Inferior parietal cortex (tissue), 1 donor: ENCODE measurements around the gene TMEM106A.
"Not testable (repeated sequence)": the region's sequence is repeated elsewhere in the genome, so short reads cannot be mapped to it uniquely, and the experiment has no call there.

Source experiments
- DNase-seq: peaks from one replicate; pipeline ENCODE4 v3.0.0-alpha.2; 2016; ENCODE audit errors: extremely low spot score

TMEM106A gene, protein sequence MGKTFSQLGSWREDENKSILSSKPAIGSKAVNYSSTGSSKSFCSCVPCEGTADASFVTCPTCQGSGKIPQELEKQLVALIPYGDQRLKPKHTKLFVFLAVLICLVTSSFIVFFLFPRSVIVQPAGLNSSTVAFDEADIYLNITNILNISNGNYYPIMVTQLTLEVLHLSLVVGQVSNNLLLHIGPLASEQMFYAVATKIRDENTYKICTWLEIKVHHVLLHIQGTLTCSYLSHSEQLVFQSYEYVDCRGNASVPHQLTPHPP

DNA sequence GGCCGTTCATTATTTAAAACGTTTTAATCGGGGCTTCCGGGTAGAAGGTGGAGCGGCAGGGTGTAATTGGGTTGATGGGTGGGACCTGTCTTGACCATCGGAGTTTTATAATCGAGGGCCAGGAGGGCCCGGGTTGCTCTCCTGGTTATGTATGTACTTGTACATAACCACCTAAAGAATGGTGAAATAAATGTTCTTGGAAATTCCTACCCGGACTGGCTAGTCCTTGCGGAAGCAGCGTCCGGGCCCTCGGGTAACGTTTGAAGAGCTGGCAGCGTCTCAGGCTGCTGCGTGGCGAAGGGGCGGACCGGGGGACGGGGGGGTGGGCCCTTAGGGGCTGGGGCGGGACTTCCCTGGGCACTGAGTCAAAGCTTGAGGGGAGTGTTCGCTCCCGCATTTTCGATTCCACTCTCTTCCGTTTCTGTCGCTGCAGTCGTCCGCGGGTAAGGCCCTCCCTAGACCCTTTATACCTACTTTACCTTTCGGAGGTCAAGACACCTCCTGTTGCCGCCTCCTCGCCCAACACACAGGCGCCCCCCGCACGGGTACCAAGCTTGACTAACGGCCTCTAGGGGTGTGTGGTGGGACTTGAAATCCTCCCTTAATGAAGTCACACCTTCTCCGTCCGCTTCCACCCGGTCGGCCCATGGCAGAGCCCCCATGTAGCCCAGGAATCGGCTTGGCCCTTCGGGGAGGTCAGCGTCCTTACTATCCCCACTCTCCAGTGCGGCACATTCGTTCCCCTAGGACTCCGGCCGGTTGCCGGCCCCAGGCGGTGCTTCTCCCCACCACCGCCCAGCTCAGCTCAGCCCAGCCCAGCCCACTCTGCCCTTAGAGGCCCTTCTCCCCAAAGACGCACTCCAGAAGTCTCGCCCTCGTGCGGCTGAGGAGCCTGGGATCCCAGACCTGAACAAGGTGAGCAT is at the start of gene TMEM106A:
TSS of gene TMEM106A (plus strand) at position 396 of the 923 bp plus-strand sequence. CDS start 1,167 bp downstream, outside the sequence.
- no peak for DNase-seq

DNA sequence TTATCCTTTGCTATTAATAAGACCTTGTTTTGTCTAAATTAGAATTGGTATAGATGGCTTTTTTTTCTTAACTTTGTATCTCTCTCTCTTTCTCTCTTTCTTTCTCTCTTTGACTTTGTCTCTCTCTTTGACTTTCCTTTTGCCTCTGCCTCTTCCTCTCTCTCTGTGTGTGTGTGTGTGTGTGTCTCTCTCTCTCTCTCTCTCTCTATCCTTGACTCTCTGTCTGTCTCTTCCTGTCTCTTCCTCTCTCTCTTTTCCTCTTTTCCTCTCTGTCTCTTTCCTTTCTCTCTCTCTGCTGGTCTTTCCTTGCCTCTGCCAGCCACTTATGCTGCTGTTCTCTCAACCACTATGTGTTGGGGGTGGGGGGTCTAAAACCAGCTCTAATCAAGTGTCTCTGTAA is 45.7 kb upstream of the TMEM106A start:
- not testable (repeated sequence) for DNase-seq

DNA sequence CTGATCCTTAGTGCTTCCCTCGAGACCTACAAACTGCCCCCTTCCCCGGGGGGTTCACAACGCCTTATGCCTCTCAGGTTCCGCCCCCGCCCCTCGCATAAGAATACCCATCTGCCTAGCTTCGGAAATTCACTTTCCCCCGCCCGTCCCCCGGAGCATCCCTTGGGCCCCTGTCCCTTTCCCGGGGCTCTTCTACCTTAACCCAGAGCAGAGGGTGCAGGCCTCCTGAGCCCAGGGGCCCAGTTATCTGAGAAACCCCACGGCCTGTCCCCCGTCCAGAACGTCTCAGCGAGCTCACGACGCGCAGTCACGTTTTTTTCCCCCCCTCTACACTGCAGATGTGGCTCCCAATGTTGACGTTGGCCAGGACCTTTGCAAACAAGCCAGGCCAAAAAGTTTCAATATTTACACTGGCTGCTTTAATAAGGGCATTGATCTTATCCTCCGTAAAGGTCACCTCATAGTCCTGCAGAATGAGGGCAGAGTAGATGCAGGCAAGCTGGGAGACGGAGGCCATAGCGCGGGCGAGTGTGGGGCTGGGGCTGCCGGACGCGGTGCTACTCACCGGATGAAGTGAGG is 42.0 kb upstream of the TMEM106A start:
- DNase-seq, result no peak

DNA sequence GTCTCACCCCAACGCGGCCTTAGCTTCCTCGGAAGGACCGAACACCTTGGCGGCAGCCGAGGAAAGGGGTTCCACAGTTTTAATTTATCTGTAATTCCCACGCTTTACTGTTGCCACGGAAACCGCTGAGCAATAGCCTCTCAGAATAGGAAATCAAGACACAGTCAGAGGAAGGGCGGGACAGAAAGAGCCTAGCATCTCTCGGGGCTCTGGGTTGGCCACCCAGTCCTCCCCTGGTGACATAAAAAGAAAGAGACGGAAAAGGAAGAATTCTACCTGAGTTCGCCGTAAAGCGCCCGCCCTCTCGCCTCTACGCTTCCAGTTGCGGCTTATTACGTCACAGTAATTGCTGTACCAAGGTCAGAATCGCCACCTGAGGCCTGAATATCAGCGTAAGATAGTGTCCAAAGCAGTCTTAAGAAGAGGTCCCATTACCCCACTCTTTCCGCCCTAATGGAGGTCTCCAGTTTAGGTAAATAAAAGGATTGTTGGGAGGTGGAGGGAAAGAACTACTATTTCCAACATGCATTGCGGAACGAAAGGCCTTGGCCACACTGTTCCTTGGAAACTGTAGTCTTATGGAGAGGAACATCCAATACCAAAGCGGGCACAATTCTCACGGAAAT is 41.4 kb upstream of the TMEM106A start:
- DNase-seq, result peak; percentile 95

DNA sequence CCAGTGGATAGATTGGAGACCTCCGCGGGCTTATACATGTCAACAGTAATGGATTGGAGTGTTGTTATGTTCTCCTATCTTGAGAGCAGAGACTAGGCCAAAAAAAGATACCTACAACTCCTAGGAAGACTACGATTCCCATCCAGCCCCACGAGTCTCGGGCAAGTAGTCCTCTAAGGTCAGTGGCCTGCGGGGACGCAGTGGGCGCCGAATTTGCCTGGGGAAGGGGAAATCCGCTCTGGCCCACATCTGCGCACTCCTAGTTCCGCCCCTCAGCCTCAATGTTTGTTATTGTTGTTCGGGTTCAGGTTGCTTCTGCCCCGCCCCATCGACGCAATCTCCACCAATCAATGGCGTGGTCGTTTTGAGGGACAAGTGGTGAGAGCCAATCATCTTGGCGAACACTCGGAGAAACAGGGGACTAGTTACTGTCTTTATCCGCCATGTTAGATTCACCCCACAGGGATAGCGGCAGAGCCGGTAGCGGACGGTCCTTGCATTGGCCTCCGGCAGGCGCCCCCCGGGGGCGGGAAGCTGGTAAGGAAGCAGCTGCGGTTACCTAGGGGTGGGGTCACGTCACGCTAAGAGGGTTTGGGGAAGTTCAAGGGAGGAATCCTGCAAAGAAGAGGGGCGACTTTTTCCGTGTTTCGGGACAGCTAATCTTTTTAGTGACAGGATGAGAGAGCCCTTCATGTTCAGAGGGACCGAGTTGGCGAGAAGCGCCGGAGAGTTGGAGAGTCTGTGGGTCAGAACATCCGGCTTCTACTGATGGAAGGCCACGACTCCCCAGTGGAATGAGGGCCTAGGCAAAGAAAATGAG is 40.7 kb upstream of the TMEM106A start, which contains the start of gene NBR1:
TSS of gene NBR1 (plus strand) at position 449 of the 820 bp plus-strand sequence. CDS start 4,586 bp downstream, outside the sequence.
- peak; percentile 100 for DNase-seq

DNA sequence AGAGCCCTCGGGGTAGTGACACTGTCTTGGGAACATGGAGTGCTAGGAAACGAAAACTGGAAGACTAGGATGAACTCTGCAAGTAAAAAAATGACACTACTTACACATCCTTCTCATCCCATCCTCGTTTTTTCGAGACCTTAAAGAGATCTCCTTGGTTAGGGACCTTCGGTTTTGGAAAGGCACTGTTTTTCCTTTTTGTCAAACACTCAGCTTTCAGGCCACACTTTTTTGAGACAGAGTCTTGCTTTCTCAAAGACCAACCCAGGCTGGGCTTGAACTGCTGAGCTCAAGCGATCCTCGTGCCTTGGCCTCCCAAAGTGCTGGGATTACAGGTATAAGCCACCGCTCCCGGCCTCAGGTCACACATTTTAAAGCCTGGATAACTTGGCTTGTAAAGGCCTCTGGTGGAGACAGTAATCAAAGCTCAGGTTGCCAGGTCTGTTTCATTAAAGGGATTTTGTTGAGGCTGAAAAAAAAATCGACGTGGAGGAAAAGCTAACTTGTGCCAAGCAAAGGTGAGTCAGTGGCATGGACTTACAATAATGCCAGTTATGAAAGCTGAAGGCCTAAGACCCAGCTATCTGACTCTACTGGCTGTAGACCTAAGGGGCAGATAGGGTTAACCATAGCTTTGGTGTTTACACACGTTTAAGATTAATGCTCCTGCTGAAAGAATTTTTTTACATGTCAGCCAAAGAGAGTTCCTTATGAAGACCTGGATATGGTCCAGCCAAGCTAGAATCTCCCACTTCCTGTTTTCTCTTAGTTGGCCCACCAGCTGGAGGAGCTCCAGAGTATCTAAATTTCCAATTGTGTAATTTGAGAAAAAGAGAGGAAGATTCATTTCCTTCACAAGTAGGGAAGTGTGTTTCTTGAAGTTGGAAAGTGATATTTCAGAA is 39.8 kb upstream of the TMEM106A start:
- peak; percentile 44 for DNase-seq

DNA sequence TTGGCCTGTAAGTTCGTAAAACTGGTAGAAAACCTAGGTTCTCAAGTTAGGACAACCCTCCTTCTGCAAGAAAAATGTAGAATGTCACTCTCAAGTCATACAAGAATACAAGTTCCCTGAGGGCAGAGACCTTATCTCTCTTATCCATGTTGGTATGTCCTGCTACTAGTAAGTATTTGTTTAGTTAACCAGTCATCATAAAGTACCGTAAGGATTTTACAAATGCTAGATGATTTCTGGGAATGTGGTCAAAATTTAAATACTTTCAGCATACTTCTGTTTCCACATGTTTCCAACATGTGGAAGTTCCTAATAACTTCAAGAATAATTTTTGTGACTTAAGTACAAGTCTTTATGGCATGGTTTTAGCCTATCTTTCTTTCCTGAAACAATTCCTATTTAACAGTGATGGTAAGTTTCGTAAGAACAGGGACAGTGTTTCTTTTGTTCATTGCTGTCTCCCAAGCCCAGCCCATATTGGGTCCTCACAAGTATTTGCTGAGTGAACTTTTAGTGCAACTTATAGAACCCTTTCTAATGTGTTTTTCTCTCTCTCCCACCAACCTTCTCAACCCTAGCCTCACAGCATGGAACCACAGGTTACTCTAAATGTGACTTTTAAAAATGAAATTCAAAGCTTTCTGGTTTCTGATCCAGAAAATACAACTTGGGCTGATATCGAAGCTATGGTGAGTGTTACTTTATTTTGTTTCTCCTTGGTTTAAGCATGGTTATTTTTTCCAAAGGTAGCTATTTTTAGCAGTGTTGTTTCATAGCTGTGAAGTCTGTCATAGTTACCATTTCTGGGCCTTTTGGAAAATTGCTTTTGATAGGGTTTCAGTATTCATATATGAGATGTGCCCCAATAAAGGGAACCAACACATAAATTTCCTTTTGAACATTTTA is 36.2 kb upstream of the TMEM106A start:
- no peak for DNase-seq

DNA sequence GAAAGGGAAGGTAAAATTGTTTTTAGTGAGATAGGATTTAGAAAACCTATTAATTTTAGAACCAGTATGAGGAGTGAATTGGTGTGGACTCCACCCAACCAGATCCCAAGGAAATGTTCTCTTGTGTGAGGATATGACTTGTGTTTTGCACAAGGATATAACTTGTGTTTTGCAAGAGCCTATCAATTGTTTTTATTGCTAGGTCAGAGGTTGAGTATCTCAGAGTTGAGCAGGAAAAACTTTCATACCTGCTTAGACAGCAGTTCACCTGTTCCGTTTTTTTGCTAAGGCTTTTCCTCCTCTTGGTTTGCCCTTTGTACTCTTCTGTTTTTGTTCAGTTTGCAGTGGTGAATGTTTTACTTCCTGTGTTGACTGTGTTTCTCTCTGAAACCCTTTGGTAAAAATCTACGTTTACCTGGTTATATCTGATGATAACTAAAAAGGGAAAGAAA is 35.5 kb upstream of the TMEM106A start:
- no peak for DNase-seq

DNA sequence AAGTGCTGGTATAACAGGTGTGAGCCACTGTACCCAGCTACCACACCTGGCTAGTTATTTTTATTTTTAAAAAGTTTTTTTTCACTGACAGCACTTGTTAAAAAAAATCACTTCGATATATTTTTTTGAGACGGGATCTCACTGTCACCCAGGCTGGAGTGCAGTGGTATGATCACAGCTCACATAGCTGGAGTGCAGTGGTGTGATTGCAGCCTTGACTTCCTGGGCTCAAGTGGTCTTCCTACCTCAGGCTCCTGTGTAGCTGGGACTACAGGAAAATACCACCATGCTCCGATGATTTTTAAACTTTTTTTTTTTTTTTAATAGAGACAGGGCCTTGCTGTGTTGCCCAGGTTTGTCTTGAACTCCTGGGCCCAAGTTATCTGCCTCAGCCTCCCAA is 27.8 kb upstream of the TMEM106A start:
- DNase-seq, result no peak

DNA sequence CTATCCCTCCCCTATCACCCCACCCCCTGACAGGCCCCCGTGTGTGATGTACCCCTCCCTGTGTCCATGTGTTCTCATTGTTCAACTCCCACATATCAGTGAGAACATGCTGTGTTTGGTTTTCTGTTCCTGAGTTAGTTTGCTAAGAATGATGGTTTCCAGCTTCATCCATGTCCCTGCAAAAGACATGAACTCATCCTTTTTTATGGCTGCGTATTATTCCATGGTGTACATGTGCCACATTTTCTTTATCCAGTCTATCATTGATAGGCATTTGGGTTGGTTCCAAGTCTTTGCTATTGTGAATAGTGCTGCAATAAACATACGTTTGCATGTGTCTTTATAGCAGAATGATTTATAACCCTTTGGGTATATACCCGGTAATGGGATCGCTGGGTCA is 25.0 kb upstream of the TMEM106A start:
- not testable (repeated sequence) for DNase-seq

DNA sequence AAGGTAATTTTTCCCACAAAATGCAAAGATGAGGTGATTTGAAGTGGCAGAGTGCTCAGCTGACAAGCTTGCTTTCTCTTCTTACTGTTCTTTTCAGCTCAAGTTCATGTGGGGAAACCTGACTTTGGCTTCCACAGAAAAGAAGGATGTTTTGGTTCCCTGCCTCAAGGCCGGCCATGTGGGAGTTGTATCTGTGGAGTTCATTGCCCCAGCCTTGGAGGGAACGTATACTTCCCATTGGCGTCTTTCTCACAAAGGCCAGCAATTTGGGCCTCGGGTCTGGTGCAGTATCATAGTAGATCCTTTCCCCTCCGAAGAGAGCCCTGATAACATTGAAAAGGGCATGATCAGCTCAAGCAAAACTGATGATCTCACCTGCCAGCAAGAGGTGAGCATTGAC is 18.4 kb upstream of the TMEM106A start:
- DNase-seq, result no peak

DNA sequence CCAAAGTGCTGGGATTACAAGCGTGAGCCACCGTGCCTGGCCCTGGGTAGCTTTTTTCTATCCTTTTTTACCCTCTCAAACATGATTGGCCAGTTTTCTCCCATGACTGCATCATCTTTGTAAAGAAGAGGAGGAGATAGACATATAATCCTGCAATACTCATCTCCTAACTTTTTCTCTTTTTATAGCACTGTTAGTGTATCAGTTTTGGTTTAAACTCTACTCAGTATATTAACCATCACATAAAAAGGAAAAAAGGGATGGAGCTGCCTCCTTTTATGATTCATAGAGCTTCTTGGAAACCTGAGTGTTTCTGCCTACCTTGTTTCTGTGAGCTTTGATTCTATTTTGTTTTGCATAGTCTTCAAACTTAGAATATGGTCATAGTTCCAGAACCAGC is 12.0 kb upstream of the TMEM106A start:
- DNase-seq, result no peak

DNA sequence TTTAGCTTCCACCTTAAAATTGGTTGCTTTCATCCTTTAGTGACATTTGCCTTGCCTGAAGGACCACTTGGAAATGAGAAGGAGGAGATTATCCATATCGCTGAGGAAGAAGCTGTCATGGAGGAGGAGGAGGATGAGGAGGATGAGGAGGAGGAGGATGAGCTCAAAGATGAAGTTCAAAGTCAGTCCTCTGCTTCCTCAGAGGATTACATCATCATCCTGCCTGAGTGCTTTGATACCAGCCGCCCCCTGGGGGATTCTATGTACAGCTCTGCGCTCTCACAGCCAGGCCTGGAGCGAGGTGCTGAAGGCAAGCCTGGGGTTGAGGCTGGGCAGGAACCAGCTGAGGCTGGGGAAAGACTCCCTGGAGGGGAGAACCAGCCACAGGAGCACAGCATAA is 11.5 kb upstream of the TMEM106A start:
- DNase-seq, result no peak

DNA sequence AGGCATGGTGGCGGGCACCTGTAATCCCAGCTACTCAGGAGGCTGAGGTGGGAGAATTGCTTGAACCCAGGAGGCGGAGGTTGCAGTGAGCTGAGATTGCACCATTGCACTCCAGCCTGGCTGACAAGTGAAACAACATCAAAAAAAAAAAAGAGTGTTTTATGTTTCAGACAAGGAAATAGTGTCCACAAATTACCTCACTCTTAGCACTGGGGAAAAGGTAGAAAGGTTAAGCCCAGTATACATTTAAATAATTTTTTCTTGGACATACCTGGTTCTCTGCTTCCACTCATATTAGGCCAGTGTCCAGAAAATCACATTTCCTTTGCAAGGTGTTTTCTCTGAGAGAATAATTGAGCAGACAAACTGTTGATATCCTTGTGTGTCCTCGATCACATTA is 8.7 kb upstream of the TMEM106A start:
- DNase-seq, result not testable (repeated sequence)

DNA sequence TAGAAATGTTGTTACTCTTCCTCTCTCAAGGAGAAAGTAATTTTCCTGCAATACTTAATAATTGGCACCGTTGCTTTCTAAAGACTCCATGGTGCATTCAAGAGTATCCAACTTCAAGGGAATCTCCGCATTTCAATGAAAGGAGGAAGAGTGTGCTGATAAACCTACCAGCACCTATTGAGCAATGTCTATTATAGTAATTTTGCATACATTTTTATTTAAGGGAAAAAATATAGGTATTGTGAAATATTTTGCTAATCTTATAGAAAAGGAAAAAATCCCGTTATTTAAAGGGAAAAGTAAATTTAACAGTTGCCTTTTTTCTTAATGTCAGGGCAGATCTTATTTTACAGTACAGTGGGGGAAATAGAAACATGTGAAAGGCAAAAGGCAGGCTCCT is 1.1 kb upstream of the TMEM106A start:
- DNase-seq, result no peak

DNA sequence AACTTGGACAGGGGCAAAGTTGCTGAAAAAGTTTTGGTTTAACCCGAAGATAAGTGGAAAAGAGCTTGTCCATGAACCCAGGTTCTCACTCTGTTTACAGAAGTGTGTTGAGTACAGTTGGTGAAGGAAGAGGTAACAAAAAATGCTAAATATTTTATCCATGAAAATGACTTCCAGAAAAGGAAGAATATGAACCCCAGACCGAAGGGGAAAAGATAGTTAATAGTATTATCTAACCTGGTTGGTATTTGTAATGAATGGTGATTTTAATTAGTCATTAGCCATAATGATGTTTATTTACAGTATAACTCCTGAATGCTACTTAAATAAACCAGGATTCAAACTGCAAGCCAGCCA is 574 bp upstream of the TMEM106A start:
- no peak for DNase-seq

DNA sequence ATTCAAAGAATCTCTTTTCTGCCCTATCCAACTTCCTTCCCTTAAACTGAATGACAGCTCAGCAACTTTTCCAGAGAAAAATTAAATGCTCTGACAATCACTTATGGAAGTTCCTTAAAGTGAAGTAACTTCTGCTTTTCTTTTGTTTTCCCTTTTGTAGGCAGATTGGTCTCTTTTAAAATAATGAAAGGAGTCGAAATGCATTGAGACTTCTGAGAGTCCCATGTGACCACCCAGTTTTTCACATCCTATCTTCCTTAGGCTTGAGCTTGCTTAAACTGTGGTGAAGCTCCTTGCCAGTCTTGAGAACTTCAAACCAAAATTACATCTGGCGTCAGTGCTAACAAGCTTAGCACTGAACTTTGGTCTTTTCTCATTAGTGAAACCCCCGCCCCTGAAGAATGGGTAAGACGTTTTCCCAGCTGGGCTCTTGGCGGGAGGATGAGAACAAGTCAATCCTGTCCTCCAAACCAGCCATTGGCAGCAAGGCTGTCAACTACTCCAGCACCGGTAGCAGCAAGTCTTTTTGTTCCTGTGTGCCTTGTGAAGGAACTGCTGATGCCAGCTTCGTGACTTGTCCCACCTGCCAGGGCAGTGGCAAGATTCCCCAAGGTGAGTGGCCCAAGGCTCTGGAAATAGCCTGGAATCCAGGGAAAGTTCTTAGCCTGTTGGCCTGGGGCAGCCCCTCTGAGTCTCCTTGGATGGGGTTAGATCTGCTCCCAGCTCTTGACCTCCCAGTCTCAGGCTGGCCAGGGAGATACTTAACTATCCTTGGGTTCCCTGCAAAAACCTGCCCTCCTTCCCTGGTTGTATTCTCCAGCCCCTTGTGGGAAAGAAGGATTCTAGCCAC is 1.2 kb downstream of the TMEM106A start:
- DNase-seq, result no peak

DNA sequence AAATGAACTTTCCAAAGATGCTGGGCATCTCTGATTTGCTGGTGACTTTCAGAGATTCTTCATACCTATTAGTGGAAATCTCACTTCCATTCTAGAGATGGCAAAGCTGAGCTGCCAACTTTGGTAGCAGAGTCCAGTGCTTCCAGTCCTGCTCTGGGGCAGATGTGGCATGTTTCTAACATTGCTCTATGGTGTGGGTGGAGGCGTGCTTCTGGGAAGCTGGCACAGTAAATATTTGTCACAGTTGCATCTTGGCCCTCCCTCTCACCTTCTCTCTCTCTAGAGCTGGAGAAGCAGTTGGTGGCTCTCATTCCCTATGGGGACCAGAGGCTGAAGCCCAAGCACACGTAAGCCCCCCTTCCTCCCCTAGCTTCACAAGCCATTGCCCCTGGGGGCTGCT is 1.9 kb downstream of the TMEM106A start:
- DNase-seq, result no peak
